Nephron (organoid): ENCODE measurements around the gene CAMKMT.

Source experiments
- H3K27ac Mint-ChIP-seq, 3 experiments: 2 replicates each; pipeline ENCODE4 v1.8.0; 2020; ENCODE audit warnings: mixed read lengths in 3 of 3, mild to moderate bottlenecking in 2 of 3, moderate library complexity in 1 of 3
- H3K27me3 Mint-ChIP-seq: 2 replicates; pipeline ENCODE4 v1.8.0; 2021; ENCODE audit warnings: low read depth, mild to moderate bottlenecking, moderate library complexity, mixed read lengths
- H3K36me3 Mint-ChIP-seq: 2 replicates; pipeline ENCODE4 v1.8.0; 2020; ENCODE audit warnings: low read depth, mixed read lengths
- H3K4me1 Mint-ChIP-seq: 2 replicates; pipeline ENCODE4 v1.8.0; 2020; ENCODE audit warnings: mixed read lengths
- H3K4me3 Mint-ChIP-seq, 3 experiments: 2 replicates each; pipeline ENCODE4 v1.8.0; 2020; ENCODE audit warnings: mild to moderate bottlenecking in 3 of 3, mixed read lengths in 3 of 3, moderate library complexity in 2 of 3
- H3K9me3 Mint-ChIP-seq: 2 replicates; pipeline ENCODE4 v1.8.0; 2020; ENCODE audit warnings: mixed read lengths
- TF ChIP-seq, protein P1 (sequence below), 3 experiments: fragments of 200-600 bp; sonication (generic); IDR thresholded peaks; one replicate each; pipeline ENCODE4 v1.5.0; 2021; ENCODE audit warnings: antibody characterized with exemption in 3 of 3; ENCODE audit not compliant: unreplicated experiment in 3 of 3

Gene CAMKMT

DNA sequence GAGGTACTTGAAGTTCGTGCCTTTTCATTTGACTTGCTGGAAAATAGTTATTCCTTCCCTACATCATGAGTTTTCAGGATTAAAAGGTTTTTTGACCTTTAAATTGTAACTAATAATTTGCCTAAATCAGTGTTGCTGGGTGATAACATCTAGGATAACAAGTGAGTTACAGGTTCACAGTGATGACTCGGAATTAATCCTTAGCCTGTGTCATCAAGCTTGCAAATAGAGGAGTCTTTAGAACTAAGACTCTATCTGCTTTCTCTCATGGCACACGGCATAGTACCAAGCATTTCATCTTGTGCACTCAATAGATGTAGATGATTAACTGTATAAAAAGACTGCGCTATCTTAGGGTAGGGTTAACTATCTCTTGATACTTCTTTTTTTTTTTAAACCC, 79.5 kb downstream of the CAMKMT start:
- peaks cover 3% of the 10 kb centered on the region for H3K9me3 Mint-ChIP-seq
- H3K4me1 Mint-ChIP-seq, result no peaks in the 10 kb centered on the region
- H3K36me3 Mint-ChIP-seq, result peaks cover 15% of the 10 kb centered on the region
- TF ChIP-seq, protein P1, sequence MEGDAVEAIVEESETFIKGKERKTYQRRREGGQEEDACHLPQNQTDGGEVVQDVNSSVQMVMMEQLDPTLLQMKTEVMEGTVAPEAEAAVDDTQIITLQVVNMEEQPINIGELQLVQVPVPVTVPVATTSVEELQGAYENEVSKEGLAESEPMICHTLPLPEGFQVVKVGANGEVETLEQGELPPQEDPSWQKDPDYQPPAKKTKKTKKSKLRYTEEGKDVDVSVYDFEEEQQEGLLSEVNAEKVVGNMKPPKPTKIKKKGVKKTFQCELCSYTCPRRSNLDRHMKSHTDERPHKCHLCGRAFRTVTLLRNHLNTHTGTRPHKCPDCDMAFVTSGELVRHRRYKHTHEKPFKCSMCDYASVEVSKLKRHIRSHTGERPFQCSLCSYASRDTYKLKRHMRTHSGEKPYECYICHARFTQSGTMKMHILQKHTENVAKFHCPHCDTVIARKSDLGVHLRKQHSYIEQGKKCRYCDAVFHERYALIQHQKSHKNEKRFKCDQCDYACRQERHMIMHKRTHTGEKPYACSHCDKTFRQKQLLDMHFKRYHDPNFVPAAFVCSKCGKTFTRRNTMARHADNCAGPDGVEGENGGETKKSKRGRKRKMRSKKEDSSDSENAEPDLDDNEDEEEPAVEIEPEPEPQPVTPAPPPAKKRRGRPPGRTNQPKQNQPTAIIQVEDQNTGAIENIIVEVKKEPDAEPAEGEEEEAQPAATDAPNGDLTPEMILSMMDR (IDR thresholded peaks at IDR 0.05; ENCODE audit: unreplicated experiment in 3 of 3), result no peak
- no peak overlapping the region for H3K4me3 Mint-ChIP-seq
- H3K27me3 Mint-ChIP-seq, result no peaks in the 10 kb centered on the region
- no peak overlapping the region for H3K27ac Mint-ChIP-seq

DNA sequence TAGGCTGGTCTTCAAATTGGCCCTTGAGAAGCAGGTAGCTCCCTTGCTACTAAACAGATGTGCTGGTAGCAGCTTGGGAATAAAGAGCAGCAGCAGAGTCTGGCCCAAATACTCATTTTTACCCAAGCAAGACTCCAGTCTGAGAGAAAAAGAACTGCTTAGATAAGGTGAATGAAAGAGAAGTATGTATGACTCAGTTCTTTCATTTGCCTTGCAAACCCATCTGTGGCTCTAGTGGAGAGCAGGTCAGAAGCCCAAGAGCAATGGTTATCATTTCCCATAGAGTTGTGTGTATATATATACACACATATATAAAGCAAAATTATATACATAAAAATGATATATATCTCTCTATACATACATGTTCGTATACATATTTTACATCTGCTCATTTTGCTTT, 80.3 kb downstream of the CAMKMT start:
- no peak overlapping the region for H3K4me3 Mint-ChIP-seq

DNA sequence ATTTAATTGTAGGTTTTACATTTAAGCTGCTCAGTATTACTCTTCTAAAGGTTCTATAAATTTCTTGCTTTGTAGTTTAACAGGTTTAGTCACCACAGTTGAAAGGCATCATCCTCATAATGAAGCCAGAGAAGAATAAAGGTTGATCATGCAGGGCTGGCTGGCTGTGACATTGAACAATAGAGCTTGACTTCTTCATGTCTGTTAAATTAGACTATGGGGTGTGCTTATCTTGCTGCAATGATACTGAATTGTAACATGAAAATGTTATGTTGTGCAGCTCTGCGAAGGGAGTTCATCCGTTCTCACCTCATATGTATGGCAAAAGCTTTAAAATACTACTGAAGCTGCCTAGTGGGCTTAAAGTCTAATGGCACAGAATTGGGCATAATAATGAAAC, 81.8 kb downstream of the CAMKMT start:
- H3K27ac Mint-ChIP-seq, result no peak overlapping the region
- no peaks in the 10 kb centered on the region for H3K27me3 Mint-ChIP-seq
- H3K4me3 Mint-ChIP-seq, result no peak overlapping the region
- peaks cover 3% of the 10 kb centered on the region for H3K9me3 Mint-ChIP-seq
- H3K36me3 Mint-ChIP-seq, result peaks cover 19% of the 10 kb centered on the region
- TF ChIP-seq, protein P1 (IDR thresholded peaks at IDR 0.05; ENCODE audit: unreplicated experiment in 3 of 3), result no peak
- no peaks in the 10 kb centered on the region for H3K4me1 Mint-ChIP-seq

More for the DNA sequence above, 80.3 kb downstream of the CAMKMT start:
- TF ChIP-seq, protein P1 (IDR thresholded peaks at IDR 0.05; ENCODE audit: unreplicated experiment in 3 of 3), result no peak
- Mint-ChIP-seq H3K27ac (no peak overlapping the region), H3K9me3 (peaks cover 3% of the 10 kb centered on the region), H3K36me3 (peaks cover 19% of the 10 kb centered on the region), H3K4me1 (no peaks in the 10 kb centered on the region), H3K27me3 (no peaks in the 10 kb centered on the region)

DNA sequence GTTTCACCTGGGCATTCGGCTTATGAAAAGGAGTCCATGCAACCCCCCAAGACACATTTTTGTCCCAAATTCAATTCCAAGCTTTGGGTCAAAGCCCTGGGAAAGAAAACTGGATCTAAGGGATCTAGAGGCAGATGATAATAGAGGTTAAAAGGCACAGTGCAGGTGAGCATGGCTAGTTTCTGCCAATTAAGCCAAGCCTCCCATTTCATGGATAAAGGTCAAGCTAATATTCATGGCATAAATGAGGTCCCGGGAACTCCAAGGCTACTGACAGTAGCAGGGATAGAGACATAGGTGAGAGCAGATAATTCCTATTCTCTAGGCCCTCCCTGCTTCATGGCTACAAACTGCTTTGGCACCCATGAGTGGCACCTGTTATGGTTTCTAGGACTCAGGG, 83.1 kb downstream of the CAMKMT start:
- Mint-ChIP-seq H3K9me3 (peaks cover 3% of the 10 kb centered on the region), H3K27ac (no peak overlapping the region)

DNA sequence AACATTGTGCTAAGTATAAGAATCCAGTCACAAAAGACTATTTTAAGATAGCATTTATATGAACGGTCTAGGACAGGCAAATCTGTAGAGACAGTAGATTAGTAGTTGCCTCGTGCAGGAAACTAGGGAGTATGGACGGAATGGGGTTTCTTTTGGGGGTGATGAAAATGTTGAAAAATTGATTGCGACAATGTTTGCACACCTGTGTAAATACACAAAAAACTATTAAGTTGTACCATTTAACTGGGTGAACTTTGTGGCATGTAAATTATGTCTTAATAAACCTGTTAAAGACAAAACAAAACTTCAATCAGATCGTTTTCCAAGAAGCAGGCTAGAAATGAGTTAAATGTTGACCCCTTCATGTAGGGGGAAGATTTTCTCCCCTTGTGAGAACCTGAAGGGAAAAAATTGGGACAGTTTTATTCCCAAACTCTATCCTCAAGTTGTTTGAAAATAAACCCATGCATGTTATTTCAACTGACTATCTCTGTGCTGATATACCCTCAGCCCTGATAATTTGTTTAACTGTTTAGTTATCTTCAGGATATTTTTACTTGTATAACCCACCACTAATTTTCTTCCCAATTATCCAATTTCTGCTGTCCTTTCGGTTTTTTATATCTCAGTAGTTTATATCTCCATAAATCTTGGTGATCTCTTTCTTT, 87.2 kb downstream of the CAMKMT start:
- Mint-ChIP-seq H3K27ac (no peak overlapping the region), H3K9me3 (peaks cover 3% of the 10 kb centered on the region), H3K4me3 (no peak overlapping the region), H3K36me3 (peaks cover 16% of the 10 kb centered on the region), H3K4me1 (no peaks in the 10 kb centered on the region), H3K27me3 (no peaks in the 10 kb centered on the region)
- TF ChIP-seq, protein P1 (IDR thresholded peaks at IDR 0.05; ENCODE audit: unreplicated experiment in 3 of 3), result no peak

More for the DNA sequence above, 83.1 kb downstream of the CAMKMT start:
- Mint-ChIP-seq H3K4me3 (no peak overlapping the region), H3K27me3 (no peaks in the 10 kb centered on the region), H3K36me3 (peaks cover 19% of the 10 kb centered on the region), H3K4me1 (no peaks in the 10 kb centered on the region)
- TF ChIP-seq, protein P1 (IDR thresholded peaks at IDR 0.05; ENCODE audit: unreplicated experiment in 3 of 3), result no peak

DNA sequence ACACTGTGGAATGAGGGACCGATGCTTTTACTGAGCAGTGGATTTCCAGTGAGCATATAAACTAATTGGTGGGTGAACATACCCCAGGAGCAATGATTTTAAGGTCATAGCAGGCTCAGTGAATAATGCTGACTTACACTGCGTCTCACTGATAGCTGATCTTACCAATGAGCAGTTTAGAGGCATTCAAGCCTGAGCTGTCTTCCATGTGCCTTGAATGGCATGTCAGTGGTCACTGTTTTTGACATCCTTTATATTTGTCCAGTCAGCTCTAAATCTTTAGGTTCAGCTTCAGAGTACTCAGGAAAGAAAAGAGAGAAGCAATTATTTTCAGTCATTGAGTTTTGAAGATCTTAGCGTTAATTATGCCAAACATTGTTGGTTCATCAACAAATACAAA, 88.3 kb downstream of the CAMKMT start:
- H3K27ac Mint-ChIP-seq, result no peak overlapping the region
- H3K4me3 Mint-ChIP-seq, result no peak overlapping the region
- TF ChIP-seq, protein P1 (IDR thresholded peaks at IDR 0.05; ENCODE audit: unreplicated experiment in 3 of 3), result no peak
- peaks cover 10% of the 10 kb centered on the region for H3K36me3 Mint-ChIP-seq
- H3K27me3 Mint-ChIP-seq, result no peaks in the 10 kb centered on the region
- H3K4me1 Mint-ChIP-seq, result no peaks in the 10 kb centered on the region
- H3K9me3 Mint-ChIP-seq, result peaks cover 3% of the 10 kb centered on the region
